ELF-1 (cell line): Measurements from ENCODE around the gene CCDC88A.
A peak's percentile ranks its signal among the peaks of the same experiment; 100 is the strongest.
"Not testable (repeated sequence)": the region's sequence is repeated elsewhere in the genome, so short reads cannot be mapped to it uniquely, and the experiment has no call there.

ENCODE experiments used
- DNase-seq: peaks from one replicate; pipeline ENCODE4 v3.0.0-alpha.2; 2016; ENCODE audit warnings: low read depth, low spot score

CCDC88A gene, protein sequence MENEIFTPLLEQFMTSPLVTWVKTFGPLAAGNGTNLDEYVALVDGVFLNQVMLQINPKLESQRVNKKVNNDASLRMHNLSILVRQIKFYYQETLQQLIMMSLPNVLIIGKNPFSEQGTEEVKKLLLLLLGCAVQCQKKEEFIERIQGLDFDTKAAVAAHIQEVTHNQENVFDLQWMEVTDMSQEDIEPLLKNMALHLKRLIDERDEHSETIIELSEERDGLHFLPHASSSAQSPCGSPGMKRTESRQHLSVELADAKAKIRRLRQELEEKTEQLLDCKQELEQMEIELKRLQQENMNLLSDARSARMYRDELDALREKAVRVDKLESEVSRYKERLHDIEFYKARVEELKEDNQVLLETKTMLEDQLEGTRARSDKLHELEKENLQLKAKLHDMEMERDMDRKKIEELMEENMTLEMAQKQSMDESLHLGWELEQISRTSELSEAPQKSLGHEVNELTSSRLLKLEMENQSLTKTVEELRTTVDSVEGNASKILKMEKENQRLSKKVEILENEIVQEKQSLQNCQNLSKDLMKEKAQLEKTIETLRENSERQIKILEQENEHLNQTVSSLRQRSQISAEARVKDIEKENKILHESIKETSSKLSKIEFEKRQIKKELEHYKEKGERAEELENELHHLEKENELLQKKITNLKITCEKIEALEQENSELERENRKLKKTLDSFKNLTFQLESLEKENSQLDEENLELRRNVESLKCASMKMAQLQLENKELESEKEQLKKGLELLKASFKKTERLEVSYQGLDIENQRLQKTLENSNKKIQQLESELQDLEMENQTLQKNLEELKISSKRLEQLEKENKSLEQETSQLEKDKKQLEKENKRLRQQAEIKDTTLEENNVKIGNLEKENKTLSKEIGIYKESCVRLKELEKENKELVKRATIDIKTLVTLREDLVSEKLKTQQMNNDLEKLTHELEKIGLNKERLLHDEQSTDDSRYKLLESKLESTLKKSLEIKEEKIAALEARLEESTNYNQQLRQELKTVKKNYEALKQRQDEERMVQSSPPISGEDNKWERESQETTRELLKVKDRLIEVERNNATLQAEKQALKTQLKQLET (N-terminal part only)

DNA sequence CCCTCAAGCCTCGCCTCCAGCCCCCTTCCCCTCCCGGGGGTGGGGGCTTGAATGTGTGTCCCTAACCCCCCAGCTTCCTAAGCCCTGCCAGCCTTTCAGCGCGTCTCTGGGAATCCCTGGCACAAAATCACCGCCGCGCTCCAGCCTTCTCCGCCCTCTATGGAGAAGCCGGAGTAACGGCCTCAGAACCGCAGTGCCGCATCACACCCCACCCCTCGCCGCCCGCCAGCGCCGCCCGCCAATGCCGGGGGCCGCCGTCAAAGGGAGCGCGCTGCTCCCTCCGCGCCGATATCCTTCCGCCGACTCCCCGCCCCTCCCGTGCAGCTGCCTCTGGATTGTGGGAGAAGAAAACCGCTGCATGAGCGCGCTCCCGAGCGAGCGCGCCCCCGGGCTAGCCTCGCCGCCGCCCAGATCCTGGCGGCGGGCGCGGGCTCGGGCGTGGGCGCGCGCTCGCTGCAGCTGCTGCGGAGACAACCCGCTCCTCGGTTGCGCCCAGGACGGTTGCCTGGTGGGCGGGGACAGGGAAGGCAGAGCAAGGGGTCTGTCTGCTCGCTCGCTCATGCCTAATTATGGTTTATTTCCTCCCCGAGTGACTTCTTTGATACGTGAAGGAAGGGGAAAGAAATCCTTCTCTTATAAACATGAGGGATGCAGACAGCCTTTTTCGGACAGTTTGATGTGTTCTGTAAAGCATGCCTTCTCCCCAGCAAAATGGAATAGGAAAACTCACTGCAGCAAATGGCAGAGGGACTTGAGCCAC, at the start of gene CCDC88A:
Gene CCDC88A, minus strand, starts transcription at position 178 of the 760 bp plus-strand sequence. CDS start 777 bp downstream, outside the sequence.
- DNase-seq = peak; percentile 99

DNA sequence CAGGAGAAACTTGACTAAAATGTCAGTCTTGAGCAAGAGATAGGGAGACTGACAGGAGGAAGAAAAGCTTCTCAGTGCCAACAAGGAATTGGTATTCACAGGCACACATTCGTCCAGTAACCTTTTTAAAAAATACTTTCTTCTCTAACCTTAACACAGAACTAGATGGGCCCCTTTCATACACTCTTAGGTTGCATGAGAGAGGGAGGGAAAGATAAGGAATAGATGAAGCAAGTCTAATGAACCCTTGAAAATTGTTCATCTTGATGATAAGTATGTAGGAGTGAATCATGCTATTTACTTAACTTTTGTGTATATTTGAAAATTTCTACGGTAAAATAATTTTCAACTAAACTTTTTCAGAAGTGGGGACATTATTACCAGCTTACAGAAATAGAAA, 42.0 kb upstream of the CCDC88A start:
- DNase-seq = no peak

- DNase-seq = no peak
These were observed 40.9 kb upstream of the CCDC88A start for GRCh38 chr2:55460562-55460961.

GRCh38 chr2:55459714-55460274, 40.1 kb upstream of the CCDC88A start:
- no peak for DNase-seq

DNA sequence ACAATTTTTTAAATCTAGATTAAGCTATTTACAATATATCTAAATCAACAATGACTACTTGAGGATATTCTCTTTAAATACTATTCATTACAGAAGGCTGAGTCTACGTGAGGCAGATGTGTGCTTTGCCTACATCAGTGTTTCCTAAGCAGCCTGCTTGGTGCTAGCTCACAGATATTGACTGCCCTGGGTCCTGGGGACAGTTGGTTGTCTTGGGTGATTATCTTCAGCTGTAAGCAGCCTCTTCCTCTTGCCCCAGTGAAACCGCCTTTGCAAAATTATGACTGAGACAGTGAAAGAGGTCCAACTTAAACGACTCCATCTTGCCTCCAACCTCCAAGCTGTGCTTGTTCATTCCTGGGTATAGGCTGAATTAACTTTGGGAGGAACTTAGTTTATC, 39.6 kb upstream of the CCDC88A start:
- no peak for DNase-seq

DNA sequence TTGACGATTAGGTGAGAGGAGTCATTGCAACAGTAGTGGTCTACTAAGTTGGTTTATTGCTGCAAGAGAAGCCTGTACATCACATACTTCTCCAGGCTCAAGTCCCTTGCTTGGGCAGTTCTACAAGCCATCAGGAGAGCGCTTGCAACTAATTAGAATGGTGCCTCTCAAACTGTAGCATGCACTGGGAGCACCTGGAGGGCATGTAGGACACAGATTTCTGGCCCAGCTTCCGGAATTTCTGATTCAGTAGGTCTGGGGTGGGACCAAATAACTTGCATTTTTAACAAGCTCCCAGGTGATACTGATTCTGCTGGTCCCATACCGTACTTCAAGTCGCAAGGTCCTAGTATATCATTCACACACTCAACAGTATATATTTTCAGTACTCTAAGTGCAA, 34.5 kb upstream of the CCDC88A start:
- DNase-seq = peak; percentile 19

DNA sequence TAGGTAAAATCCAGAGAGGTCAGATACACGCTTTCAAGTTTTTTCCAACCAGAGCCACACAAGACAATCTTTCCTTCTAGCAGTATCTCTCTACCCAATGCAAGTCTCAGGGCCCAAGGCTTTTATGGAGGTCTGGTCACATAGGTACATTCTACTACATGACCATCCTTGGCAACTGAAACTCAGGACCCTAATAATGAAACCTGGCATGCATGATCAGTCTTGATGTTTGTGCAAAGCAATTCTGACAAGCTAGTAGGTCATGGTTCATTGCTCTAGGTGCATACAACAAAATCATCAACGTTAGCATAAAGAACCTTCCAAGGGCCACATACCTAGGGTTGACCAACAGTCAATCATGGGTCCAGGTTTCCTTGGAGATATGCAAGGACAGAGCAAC, 33.2 kb upstream of the CCDC88A start:
- no peak for DNase-seq

DNA sequence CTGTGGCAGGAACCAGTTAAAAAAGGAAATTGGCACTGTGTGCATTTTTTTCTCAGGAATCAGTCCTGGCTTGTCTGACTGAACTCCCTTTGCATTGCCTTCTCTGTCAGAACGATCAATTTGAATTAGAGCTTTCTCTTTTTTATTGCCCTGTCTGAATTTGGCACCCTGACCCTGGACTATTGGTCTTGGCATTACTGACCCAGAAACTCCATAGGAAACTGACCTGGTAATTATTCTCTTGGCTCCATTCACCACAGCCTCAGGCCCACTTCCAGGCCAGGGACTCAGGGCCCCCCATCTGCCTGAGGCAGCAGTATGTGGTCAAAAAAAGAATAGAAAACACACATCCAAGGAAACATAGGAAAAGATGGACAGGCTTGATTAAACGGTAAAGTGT, 32.0 kb upstream of the CCDC88A start:
- no peak for DNase-seq

DNA sequence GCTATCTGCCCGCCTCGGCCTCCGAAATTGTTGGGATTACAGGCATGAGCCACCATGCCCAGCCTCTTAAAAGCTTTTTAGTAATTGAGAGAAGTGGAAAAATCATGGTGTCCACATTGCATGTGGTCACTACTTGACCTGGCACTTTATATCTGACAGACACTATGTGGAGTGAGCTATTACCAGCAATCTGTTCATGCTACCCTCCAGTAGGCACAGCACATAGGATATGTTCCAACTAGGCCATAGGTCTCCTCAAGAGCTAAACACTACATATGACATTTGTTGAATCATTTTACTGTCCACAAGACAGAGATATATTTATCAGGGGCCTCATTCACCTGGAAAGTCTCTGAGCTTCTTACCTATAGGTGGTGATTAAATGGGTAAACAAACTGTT, 30.4 kb upstream of the CCDC88A start:
- not testable (repeated sequence) for DNase-seq

DNA sequence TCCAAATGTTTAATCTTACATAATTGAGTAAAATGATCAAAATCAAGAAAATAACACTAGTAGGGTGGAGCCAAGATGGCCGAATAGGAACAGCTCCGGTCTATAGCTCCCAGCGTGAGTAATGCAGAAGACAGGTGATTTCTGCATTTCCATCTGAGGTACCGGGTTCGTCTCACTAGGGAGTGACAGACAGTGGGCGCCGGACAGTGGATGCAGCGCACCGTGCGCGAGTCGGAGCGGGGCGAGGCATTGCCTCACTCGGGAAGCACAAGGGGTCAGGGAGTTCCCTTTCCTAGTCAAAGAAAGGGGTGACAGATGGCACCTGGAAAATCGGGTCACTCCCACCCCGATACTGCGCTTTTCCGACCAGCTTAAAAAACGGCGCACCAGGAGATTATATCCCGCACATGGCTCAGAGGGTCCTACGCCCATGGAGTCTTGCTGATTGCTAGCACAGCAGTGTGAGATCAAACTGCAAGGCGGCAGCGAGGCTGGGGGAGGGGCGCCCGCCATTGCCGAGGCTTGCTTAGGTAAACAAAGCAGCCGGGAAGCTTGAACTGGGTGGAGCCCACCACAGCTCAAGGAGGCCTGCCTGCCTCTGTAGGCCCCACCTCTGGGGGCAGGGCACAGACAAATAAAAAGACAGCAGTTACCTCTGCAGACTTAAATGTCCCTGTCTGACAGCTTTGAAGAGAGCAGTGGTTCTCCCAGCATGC, 22.5 kb upstream of the CCDC88A start:
- not testable (repeated sequence) for DNase-seq

DNA sequence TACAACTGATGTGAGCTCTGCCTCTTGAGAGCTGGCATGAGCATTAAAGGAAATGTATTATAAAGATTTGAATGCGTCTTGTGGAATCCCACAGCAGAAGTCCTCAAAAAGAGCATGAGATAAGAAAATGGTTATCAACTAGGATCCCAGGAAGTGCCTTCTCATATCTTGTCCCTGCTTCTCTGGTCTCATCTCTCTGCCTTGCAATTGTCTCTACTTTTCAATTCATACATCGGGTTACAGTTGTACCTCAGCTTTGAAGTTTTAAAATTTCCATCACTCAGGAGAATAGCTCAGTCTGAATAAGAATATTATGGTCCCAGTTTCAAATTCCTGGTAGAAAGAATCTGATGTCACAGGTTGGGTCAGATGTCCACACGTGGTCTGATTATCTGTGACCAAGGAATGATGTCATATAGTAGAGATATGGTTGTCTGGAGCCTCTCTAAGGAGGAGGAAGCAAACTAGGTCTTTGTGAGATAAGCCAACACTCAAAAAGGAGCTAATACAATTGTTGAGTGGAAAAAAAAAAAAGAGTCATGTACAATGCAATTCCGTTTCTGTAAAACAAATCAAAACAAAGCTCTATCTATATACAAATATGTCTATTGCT, 21.7 kb upstream of the CCDC88A start:
- no peak for DNase-seq

DNA sequence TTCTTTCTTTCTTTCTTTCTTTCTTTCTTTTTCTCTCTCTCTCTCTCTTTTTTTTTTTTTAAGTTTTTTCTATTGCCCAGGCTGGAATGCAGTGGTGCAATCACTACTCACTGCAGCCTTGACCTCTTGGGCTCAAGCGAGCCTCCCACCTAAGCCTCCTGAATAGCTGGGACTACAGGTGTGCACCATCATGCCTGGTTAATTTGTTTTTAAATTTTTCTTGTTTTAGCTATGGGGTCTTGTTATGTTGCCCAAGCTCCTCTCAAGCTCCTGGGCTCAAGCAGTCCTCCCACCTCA, 19.4 kb upstream of the CCDC88A start:
- DNase-seq = no peak

- no peak for DNase-seq
These were observed 18.9 kb upstream of the CCDC88A start for GRCh38 chr2:55438391-55439100.

DNA sequence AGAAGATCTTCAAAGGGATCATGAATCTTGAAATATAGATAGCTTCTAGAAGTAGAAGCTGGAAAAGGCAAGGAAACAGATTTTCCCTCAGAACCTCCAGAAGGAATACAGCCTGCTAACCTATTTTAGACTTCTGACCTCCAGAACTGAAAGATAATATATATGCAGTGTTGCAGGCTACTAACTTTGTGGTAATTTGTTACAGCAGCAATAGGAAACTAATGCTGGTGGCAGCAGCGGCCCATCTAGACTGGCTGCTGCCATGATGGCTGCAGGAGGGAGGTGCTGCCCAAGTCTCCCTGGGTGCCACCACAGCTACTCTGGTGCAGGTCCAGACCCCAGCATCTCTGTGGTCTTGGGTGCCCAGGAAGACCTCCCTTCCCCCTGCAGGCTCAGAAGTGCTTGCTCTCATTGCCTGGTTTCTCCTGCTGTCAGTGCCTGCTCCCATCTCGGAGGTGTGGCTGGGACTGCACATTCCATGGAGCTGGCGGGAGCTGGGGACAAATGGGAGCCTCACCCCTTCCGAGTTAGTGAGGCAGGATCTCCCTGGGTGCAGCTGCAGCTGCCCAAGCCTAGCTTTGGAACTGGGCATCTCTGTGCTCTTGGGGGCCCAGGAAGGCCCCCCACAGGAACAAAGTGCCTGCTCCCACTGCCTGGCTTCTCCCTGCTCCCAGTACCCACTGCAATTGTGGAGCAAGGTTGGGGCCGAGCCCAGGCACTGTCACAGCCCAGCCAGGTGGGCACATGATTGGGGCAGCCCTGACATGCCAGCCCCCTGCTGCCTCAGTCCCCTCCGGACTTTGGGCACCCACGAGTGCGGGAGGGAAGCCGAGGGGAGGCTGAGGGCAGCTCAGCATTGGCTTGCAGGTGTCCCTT, 18.1 kb upstream of the CCDC88A start:
- DNase-seq = no peak

DNA sequence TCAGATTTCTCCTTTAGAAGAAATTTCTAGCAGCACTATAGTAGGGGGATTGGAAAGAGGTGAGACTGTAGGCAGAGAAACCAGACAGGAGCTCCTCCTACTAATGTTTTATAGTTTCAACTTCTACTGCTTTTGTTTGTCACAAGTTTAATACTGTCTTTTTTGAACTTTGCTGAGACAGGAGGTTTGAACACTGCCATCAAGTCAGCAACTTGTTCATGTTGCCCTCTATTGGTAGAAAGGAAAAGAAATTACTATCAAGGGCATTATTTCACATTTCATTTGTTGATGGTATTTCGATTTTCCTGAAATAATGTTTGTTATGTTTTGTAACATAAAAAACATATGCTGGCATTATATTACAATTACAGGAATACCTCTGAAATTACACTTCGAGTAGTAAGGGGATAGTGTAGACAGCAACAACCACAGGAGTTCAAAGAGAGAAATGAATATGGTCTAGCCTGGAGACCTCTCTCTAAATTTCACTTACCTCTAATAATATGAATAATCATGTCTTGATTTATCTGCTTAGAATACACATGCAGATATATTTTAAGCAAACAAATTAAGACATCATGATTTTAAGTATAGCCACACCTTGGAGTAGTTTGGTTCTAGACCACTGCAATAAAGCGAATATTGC, 12.4 kb upstream of the CCDC88A start:
- no peak for DNase-seq

- DNase-seq = no peak
These were observed 10.7 kb upstream of the CCDC88A start for GRCh38 chr2:55430211-55430975.

- DNase-seq = no peak
These were observed 8.6 kb upstream of the CCDC88A start for GRCh38 chr2:55428258-55428657.
